WI38 (cell line): ENCODE measurements around the gene MSI2.

Experiments used
- H3K4me3 ChIP-seq: 2 replicates; pipeline ENCODE4 v1.5.1; 2011; ENCODE audit warnings: low read depth, mild to moderate bottlenecking, control low read depth, low read length
- TF ChIP-seq, protein P1 (sequence below): IDR thresholded peaks from 2 replicates; pipeline ENCODE4 v1.5.1; 2012; ENCODE audit warnings: low read depth, mild to moderate bottlenecking, control low read depth, low read length

Gene MSI2

DNA sequence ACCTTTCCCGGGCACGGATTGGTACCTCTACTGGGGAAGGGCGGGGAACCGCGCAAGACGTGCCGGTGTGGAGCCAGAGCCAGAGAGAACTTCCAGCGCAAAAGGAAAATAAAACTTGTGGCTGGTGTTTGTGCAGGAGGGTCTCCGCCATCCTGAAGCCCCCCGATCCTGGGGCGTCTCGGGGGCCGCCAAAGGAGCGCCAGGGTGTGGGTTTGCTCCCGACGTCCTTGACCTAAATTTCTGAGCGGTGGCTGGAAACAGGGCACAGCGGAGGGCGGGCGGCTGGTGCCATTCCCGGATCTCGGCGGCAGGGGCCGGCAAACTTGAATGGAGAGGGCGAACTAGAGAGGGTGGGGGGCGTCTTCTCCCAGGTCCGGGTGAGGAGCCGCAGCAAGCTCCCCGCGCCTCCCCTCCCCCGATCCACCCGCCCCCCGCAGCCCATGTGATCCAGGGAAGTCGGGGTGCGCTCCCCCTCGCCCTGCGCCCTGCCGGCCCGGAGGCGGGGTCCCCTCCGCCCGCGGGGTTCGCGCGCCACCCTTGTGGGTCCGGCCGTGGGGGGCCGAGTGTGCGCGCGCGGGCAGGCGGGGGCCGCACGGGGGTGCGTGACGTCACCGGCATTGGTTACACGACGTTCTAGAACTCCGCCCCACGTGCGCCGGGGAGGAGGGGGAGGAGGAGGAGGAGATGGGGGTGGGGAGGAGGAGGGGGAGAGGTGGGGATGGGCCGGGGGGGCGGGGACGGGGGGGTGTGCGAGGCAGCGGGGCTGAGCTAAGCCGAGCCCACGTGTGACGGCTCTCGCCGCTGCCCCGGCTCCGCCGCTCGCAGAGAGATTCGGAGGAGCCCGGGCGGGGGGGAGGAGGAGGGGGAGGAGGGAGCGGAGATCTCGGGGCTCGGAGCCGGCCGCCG lies at the start of gene MSI2:
Gene MSI2, plus strand, starts transcription at position 748 of the 906 bp plus-strand sequence. CDS start 220 bp downstream, outside the sequence.
- TF ChIP-seq, protein P1, sequence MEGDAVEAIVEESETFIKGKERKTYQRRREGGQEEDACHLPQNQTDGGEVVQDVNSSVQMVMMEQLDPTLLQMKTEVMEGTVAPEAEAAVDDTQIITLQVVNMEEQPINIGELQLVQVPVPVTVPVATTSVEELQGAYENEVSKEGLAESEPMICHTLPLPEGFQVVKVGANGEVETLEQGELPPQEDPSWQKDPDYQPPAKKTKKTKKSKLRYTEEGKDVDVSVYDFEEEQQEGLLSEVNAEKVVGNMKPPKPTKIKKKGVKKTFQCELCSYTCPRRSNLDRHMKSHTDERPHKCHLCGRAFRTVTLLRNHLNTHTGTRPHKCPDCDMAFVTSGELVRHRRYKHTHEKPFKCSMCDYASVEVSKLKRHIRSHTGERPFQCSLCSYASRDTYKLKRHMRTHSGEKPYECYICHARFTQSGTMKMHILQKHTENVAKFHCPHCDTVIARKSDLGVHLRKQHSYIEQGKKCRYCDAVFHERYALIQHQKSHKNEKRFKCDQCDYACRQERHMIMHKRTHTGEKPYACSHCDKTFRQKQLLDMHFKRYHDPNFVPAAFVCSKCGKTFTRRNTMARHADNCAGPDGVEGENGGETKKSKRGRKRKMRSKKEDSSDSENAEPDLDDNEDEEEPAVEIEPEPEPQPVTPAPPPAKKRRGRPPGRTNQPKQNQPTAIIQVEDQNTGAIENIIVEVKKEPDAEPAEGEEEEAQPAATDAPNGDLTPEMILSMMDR = no peak
- H3K4me3 ChIP-seq = peak within 1 kb of the TSS; percentile 75

DNA sequence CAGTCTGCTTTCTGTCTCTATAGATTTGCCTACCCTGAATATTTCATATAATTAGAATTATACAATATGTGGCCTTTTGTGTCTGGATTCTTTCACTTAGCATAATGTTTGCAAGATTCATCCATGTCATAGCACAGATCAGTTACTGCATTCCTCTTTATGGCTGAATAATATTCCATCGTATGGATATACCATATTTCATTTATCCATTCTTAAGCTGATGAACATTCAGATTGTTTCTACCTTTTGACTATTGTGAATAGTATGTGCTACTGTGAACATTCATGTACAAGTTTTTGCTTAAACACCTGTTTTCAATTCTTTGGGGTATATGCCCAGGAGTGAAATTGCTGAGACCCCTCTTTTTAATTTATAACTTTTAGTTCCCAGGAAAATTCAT lies 49.4 kb upstream of the MSI2 start:
- TF ChIP-seq, protein P1 = no peak
- H3K4me3 ChIP-seq = no peak overlapping the region

DNA sequence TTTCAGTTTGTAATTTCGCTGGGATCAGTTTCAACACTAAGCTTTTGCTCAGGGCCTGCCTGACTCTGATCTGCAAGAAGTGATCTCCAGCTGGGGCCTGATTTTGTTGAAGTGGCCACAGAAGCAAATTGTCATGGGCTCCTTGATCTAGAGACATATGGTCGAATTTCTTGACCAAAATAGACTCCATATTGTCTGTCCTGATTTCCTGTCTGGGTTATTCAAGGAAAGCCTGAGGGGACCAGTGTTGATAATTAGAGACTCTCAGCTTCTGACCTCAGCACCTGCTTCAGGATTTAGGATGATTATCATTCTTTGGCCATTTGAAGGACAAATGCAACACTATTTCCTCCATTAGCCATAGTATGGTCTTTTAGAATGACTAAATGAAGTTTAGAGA lies 48.9 kb upstream of the MSI2 start:
- H3K4me3 ChIP-seq = no peak overlapping the region
- TF ChIP-seq, protein P1 = no peak

DNA sequence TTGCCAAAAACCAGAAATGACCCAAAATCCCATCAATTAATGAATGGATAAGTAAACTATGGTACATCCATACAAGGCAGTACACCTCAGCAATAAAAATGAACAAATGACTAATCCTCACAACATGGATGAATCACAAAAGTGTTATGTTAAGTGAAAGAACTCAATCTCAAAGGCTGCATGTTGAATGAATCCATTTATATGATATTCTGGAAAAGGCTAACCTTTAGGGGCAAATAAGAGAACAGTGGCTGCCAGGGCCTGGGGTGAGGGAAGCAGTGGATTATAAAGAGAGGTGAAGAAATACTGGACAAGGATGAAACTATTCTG lies 46.1 kb upstream of the MSI2 start:
- no peak overlapping the region for H3K4me3 ChIP-seq
- TF ChIP-seq, protein P1 = no peak

DNA sequence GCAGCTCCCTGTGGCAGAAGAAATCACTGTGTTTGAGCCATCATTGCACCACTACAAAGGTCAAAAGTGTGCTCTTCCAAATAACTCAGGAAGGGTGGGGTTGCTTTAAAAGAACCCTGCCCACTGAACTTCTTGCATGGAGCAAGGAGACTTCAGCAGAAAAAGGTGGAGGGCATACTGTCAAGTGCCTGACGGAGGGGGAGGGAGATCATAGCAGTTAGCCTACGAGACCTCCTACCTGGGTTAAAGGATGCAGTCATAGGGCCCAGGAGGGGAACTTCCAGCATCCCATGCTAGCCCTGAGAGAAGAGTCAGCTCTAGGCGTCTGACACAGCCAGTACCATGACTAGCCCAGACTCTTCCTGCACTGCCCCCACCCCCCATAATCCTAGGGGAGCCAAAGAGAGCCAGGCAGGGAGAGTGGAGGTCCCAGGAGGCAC lies 45.3 kb upstream of the MSI2 start:
- TF ChIP-seq, protein P1 = no peak

DNA sequence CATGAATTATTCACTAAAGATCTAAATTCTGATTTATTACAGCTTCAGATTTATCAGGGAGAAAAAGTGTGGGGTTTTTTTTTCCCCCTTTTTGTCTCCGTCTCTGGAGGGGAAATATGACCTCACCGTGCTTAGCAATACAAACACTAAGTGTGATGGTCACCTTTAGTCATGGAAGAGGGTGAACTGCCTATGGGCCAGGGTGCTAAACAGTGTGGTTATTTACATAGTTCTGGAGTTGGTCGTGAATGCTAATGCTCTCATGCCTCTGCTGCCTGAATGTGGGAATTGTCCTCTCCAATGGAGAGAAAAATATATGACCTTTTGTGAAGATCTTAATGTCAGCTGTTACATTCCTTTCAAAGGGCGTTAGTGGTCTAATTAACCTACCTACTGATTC lies 44.8 kb upstream of the MSI2 start:
- TF ChIP-seq, protein P1 = no peak
- H3K4me3 ChIP-seq = no peak overlapping the region

More for the DNA sequence above, 45.3 kb upstream of the MSI2 start:
- H3K4me3 ChIP-seq = no peak overlapping the region

DNA sequence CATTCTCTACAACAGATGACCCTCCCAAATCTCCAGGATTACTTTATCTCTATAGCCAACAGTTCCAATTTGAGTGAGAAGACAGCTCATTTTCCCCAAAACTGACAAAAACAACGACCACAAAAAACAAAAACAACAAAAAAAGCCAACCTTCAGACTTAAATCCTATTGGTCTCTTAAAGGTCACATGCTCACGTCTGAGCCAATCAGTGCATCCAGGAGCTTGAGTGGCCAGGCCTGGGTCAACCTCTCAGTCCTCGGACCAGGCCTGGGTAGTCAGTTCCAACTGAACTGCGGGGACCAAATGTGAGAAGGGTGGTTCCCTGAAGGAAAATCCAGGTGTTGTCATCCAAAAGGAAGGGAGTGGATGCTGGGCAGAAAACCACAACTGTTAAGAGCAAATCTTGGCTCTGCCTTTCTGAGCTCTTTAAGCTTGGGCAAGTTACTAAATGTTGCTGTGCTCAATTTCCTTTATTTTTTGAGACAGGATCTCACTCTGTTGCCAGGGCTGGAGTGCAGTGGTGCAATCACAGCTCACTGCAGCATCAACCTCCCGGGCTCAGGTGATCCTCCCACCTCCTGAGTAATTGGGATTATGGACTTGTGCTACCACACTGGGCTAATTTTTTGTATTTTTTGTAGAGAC lies 43.0 kb upstream of the MSI2 start:
- H3K4me3 ChIP-seq = no peak overlapping the region
- TF ChIP-seq, protein P1 = no peak
